Measurements from ENCODE around the gene FAM53B. TPM values are rescaled to one million over a fixed set of nuclear protein-coding genes. Genes with fewer than 3 reads are reported as not detected.
A peak's percentile ranks its signal among the peaks of the same experiment; 100 is the strongest.

Gene FAM53B
- total RNA-seq, 4 donors from 2014 or later = 25.2 to 43.3 (median 34.7) TPM

DNA sequence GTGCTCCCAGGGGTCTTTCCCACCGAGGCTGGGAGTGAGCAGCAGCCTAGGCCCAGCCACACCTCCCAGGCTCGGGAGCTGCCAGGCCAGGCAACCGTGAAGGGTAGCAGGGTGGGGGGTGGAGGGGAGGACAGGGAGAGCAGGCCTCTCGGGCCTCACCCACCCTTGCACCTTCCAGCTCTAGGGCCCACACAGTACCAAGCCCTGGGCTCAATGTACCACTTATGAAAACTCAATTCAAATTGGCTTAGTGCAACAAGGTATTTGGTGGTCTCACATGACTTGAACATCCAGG is 127.4 kb downstream of the FAM53B start:
- no peaks in the 10 kb centered on the region for H3K27me3 ChIP-seq
- no peak for TF ChIP-seq EP300 (IDR thresholded peaks at IDR 0.05)
- no peak for TF ChIP-seq POLR2AphosphoS5 (IDR thresholded peaks at IDR 0.05)
- TF ChIP-seq, protein P1, sequence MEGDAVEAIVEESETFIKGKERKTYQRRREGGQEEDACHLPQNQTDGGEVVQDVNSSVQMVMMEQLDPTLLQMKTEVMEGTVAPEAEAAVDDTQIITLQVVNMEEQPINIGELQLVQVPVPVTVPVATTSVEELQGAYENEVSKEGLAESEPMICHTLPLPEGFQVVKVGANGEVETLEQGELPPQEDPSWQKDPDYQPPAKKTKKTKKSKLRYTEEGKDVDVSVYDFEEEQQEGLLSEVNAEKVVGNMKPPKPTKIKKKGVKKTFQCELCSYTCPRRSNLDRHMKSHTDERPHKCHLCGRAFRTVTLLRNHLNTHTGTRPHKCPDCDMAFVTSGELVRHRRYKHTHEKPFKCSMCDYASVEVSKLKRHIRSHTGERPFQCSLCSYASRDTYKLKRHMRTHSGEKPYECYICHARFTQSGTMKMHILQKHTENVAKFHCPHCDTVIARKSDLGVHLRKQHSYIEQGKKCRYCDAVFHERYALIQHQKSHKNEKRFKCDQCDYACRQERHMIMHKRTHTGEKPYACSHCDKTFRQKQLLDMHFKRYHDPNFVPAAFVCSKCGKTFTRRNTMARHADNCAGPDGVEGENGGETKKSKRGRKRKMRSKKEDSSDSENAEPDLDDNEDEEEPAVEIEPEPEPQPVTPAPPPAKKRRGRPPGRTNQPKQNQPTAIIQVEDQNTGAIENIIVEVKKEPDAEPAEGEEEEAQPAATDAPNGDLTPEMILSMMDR (IDR thresholded peaks at IDR 0.05) = no peak
- no peak for TF ChIP-seq POLR2A (IDR thresholded peaks at IDR 0.05; ENCODE audit: low read depth)
- intact Hi-C loops (cut with DNase I) = no loop called here
- H3K4me1 ChIP-seq = peaks cover 21 to 44% (median 34%) of the 10 kb centered on the region in 4 donors
- H3K36me3 ChIP-seq = peaks cover 0 to 33% (median 27%) of the 10 kb centered on the region in 4 donors
- DNase-seq (ENCODE audit: extremely low spot score) = no peak
- no peak overlapping the region for H3K4me3 ChIP-seq
- WGBS = 44% methylated on average over 1 of the region's 4 CpGs
- no peak overlapping the region for H3K27ac ChIP-seq (replicated peaks in 1 of 4)
- no peaks in the 10 kb centered on the region for H3K9me3 ChIP-seq

- WGBS = 88% methylated on average over 13 of the region's 30 CpGs
- H3K27me3 ChIP-seq = no peaks in the 10 kb centered on the region
- H3K36me3 ChIP-seq = peaks cover 0 to 33% (median 26%) of the 10 kb centered on the region in 4 donors
- no peaks in the 10 kb centered on the region for H3K9me3 ChIP-seq
- DNase-seq (ENCODE audit: extremely low spot score) = no peak
- TF ChIP-seq POLR2AphosphoS5 (IDR thresholded peaks at IDR 0.05) (no peak), POLR2A (IDR thresholded peaks at IDR 0.05; ENCODE audit: low read depth) (no peak), EP300 (IDR thresholded peaks at IDR 0.05) (no peak)
- TF ChIP-seq, protein P1 (IDR thresholded peaks at IDR 0.05) = no peak
- no peak overlapping the region for H3K4me3 ChIP-seq
- peaks cover 15 to 44% (median 32%) of the 10 kb centered on the region in 4 donors for H3K4me1 ChIP-seq
- no peak overlapping the region for H3K27ac ChIP-seq (replicated peaks in 1 of 4)
- intact Hi-C loops (cut with DNase I) = no loop called here
These were observed 127.9 kb downstream of the FAM53B start for GRCh38 chr10:124616040-124616835.

GRCh38 chr10:124615259-124615658 is 128.9 kb downstream of the FAM53B start:
- DNase-seq (ENCODE audit: extremely low spot score) = no peak
- intact Hi-C loops (cut with DNase I) = no loop called here
- H3K27ac ChIP-seq (replicated peaks in 1 of 4) = no peak overlapping the region
- no peaks in the 10 kb centered on the region for H3K27me3 ChIP-seq
- no peaks in the 10 kb centered on the region for H3K9me3 ChIP-seq
- H3K4me3 ChIP-seq = no peak overlapping the region
- WGBS = 99% methylated on average over 25 of the region's 34 CpGs
- peaks cover 8 to 35% (median 28%) of the 10 kb centered on the region in 4 donors for H3K4me1 ChIP-seq
- H3K36me3 ChIP-seq = peaks cover 0 to 30% (median 26%) of the 10 kb centered on the region in 4 donors
- TF ChIP-seq POLR2AphosphoS5 (IDR thresholded peaks at IDR 0.05) (no peak), POLR2A (IDR thresholded peaks at IDR 0.05; ENCODE audit: low read depth) (no peak), EP300 (IDR thresholded peaks at IDR 0.05) (no peak)
- TF ChIP-seq, protein P1 (IDR thresholded peaks at IDR 0.05) = no peak

GRCh38 chr10:124614003-124614659 is 130.0 kb downstream of the FAM53B start:
- Histone ChIP-seq H3K27ac (replicated peaks in 1 of 4) (peak overlapping the region in 2 of 4 donors; percentile 5 to 38), H3K36me3 (peaks cover 0 to 30% (median 26%) of the 10 kb centered on the region in 4 donors), H3K4me1 (peaks cover 8 to 33% (median 28%) of the 10 kb centered on the region in 4 donors), H3K27me3 (no peaks in the 10 kb centered on the region), H3K4me3 (no peak overlapping the region), H3K9me3 (no peaks in the 10 kb centered on the region)
- WGBS = 86% methylated on average over 7 of the region's 11 CpGs
- TF ChIP-seq, protein P1 (IDR thresholded peaks at IDR 0.05) = no peak
- TF ChIP-seq POLR2A (IDR thresholded peaks at IDR 0.05; ENCODE audit: low read depth) (no peak), POLR2AphosphoS5 (IDR thresholded peaks at IDR 0.05) (no peak), EP300 (IDR thresholded peaks at IDR 0.05) (no peak)
- intact Hi-C loops (cut with DNase I) = no loop called here
- no peak for DNase-seq (ENCODE audit: extremely low spot score)

Data from esophagus muscularis mucosa (tissue), 4 donors.